ENCODE data around the gene DNAJB2. TPM values are rescaled to one million over a fixed set of nuclear protein-coding genes. Genes with fewer than 3 reads are reported as not detected.

DNAJB2 gene
- total RNA-seq, 1 donor from 2014 or later, result 59.2 TPM

GRCh38 chr2:219249203-219249980, 29.8 kb upstream of the DNAJB2 start:
- Mint-ChIP-seq H3K27ac (ENCODE audit: unreplicated experiment) (peak overlapping the region; percentile 19), H3K4me1 (peaks cover 10% of the 10 kb centered on the region), H3K27me3 (ENCODE audit: low read depth) (peaks cover 51% of the 10 kb centered on the region), H3K4me3 (peak overlapping the region; percentile 41), H3K9me3 (no peaks in the 10 kb centered on the region), H3K36me3 (ENCODE audit: low read depth) (no peaks in the 10 kb centered on the region)
- no peak for TF ChIP-seq CTCF (conservative IDR thresholded peaks at IDR 0.05)
- no peak for DNase-seq (ENCODE audit: low read depth, low spot score)

- Mint-ChIP-seq H3K27me3 (ENCODE audit: low read depth) (peaks cover 59% of the 10 kb centered on the region), H3K4me3 (peak overlapping the region; percentile 19), H3K36me3 (ENCODE audit: low read depth) (no peaks in the 10 kb centered on the region), H3K4me1 (peaks cover 5% of the 10 kb centered on the region), H3K9me3 (no peaks in the 10 kb centered on the region), H3K27ac (ENCODE audit: unreplicated experiment) (no peak overlapping the region)
- DNase-seq (ENCODE audit: low read depth, low spot score), result no peak
- no peak for TF ChIP-seq CTCF (conservative IDR thresholded peaks at IDR 0.05)
These were observed 29.0 kb upstream of the DNAJB2 start for GRCh38 chr2:219250049-219250781.

GRCh38 chr2:219251656-219252055, 27.5 kb upstream of the DNAJB2 start:
- TF ChIP-seq CTCF (conservative IDR thresholded peaks at IDR 0.05), result no peak
- no peaks in the 10 kb centered on the region for H3K36me3 Mint-ChIP-seq (ENCODE audit: low read depth)
- H3K9me3 Mint-ChIP-seq, result no peaks in the 10 kb centered on the region
- H3K27ac Mint-ChIP-seq (ENCODE audit: unreplicated experiment), result no peak overlapping the region
- no peaks in the 10 kb centered on the region for H3K4me1 Mint-ChIP-seq
- H3K27me3 Mint-ChIP-seq (ENCODE audit: low read depth), result peaks cover 73% of the 10 kb centered on the region
- peak overlapping the region; percentile 59 for H3K4me3 Mint-ChIP-seq
- no peak for DNase-seq (ENCODE audit: low read depth, low spot score)

- DNase-seq (ENCODE audit: low read depth, low spot score), result no peak
- Mint-ChIP-seq H3K36me3 (ENCODE audit: low read depth) (no peaks in the 10 kb centered on the region), H3K27ac (ENCODE audit: unreplicated experiment) (no peak overlapping the region), H3K4me3 (peak overlapping the region; percentile 59), H3K4me1 (no peaks in the 10 kb centered on the region), H3K9me3 (no peaks in the 10 kb centered on the region), H3K27me3 (ENCODE audit: low read depth) (peaks cover 76% of the 10 kb centered on the region)
- no peak for TF ChIP-seq CTCF (conservative IDR thresholded peaks at IDR 0.05)
These were observed 27.1 kb upstream of the DNAJB2 start for GRCh38 chr2:219252084-219252483.

GRCh38 chr2:219252570-219252899, 26.6 kb upstream of the DNAJB2 start:
- TF ChIP-seq CTCF (conservative IDR thresholded peaks at IDR 0.05), result no peak
- no peak overlapping the region for H3K27ac Mint-ChIP-seq (ENCODE audit: unreplicated experiment)
- DNase-seq (ENCODE audit: low read depth, low spot score), result no peak
- H3K36me3 Mint-ChIP-seq (ENCODE audit: low read depth), result no peaks in the 10 kb centered on the region
- H3K4me1 Mint-ChIP-seq, result no peaks in the 10 kb centered on the region
- no peaks in the 10 kb centered on the region for H3K9me3 Mint-ChIP-seq
- H3K4me3 Mint-ChIP-seq, result peak overlapping the region; percentile 4
- peaks cover 79% of the 10 kb centered on the region for H3K27me3 Mint-ChIP-seq (ENCODE audit: low read depth)
